ENCODE data around the gene NEK8.

Gene NEK8

DNA sequence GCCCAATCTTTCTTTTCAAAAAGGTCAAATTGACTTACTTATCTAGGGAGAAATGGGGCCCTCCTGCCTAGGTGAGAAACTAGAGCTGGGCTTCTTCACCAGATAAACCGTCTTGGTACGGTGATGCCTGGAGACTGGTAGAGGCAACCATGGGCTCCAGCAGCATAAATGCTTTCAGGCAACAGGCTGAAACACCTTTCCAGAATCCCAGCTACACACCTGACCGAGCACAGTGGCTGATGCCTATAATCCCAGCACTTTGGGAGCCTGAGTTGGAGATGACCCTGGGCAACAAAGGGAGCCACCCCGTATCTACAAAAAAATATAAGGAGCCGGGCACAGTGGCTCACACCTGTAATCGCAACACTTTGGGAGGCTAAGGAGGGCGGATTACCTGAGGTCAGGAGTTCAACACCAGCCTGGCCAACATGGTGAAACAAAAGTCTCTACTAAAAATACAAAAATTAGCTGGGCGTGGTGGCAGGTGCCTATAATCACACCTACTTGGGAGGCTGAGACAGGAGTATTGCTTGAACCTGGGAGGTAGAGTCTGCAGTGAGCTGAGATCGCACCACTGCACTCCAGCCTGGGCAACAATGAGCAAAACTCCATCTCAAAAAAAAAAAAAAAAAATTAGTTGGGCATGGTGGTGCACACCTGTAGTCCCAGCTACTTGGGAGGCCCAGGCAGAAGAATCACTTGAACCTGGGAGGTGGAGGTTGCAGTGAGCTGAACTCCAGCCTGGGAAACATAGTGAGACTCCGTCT is 23.2 kb downstream of the NEK8 start:
- no peaks in the 10 kb centered on the region for H3K27me3 ChIP-seq (ENCODE audit: insufficient read depth, low read length)
- H3K9me3 ChIP-seq (ENCODE audit: insufficient read depth, low read depth, low read length), result no peaks in the 10 kb centered on the region
- peaks cover 3% of the 10 kb centered on the region; the same call in 1 of the 2 replicates for H3K4me1 ChIP-seq (ENCODE audit: insufficient read depth, low read length)
- no peak overlapping the region for H3K4me3 ChIP-seq (ENCODE audit: low read length)
- H3K36me3 ChIP-seq (ENCODE audit: insufficient read depth, low read depth, low read length), result peaks cover 50% of the 10 kb centered on the region
- H3K27ac ChIP-seq (ENCODE audit: low read length), result no peak overlapping the region
- no peak overlapping the region for H3K9ac ChIP-seq (ENCODE audit: low read depth, low read length)

DNA sequence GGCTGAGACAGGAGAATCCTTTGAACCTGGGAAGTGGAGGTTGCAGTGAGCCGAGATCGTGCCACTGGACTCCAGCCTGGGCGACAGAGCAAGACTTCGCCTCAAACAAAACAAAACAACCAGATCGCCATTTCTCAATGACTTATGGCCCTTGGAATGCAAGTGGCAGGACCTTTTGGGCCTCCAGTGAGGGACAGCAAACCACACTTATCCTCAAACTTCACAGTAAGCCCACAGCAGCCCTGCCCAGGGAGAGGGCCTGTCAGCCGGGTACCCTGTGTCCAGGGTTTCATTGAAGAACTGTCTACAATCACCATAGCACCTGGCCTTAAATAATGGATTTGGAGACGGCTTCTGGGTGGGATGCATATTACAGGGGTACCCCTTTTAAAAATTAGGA is 26.9 kb downstream of the NEK8 start:
- H3K4me1 ChIP-seq (ENCODE audit: insufficient read depth, low read length), result peaks cover 11% of the 10 kb centered on the region
- peaks cover 48% of the 10 kb centered on the region for H3K36me3 ChIP-seq (ENCODE audit: insufficient read depth, low read depth, low read length)
- H3K4me3 ChIP-seq (ENCODE audit: low read length), result no peak overlapping the region
- H3K27ac ChIP-seq (ENCODE audit: low read length), result no peak overlapping the region
- no peaks in the 10 kb centered on the region for H3K9me3 ChIP-seq (ENCODE audit: insufficient read depth, low read depth, low read length)
- H3K9ac ChIP-seq (ENCODE audit: low read depth, low read length), result no peak overlapping the region
- H3K27me3 ChIP-seq (ENCODE audit: insufficient read depth, low read length), result no peaks in the 10 kb centered on the region

DNA sequence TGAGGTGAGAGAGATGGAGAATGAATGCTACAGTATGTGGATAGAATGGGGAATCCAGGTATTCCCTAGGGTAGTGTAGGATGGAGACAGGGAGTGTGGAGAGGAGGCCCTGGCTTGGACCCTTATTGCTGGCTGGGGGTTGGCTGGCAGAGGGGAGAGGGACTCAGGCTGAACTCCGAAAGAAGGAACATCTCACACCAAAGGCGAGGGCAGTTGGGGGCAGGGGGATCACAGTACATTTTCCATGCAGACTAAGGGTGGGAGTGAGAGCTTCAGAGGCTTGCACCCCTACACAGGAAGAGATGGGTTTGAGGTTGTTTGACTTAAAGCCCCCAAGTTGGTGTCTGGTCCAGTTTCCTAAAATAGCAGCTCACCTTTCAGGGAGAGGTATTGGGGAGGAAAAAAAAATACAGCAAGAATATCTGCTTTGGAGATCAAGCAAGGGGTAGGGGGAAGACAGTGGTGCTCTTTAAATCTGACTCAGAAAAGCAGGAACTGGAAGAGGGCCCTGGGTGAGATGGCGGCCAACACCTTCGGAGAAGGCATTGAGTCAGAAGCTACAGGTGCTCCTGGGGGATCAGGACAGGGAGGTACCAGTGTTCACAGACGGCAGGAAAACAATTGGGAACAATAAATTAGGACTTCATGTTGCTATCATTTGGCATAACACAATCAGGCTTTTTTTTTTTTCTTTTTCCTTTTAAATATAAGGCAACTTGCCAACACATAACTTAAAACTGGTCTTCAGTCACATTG is 27.6 kb downstream of the NEK8 start:
- H3K9me3 ChIP-seq (ENCODE audit: insufficient read depth, low read depth, low read length), result no peaks in the 10 kb centered on the region
- no peak overlapping the region for H3K9ac ChIP-seq (ENCODE audit: low read depth, low read length)
- peaks cover 17% of the 10 kb centered on the region for H3K4me1 ChIP-seq (ENCODE audit: insufficient read depth, low read length)
- no peak overlapping the region for H3K4me3 ChIP-seq (ENCODE audit: low read length)
- no peaks in the 10 kb centered on the region for H3K27me3 ChIP-seq (ENCODE audit: insufficient read depth, low read length)
- no peak overlapping the region for H3K27ac ChIP-seq (ENCODE audit: low read length)
- H3K36me3 ChIP-seq (ENCODE audit: insufficient read depth, low read depth, low read length), result peaks cover 41% of the 10 kb centered on the region

DNA sequence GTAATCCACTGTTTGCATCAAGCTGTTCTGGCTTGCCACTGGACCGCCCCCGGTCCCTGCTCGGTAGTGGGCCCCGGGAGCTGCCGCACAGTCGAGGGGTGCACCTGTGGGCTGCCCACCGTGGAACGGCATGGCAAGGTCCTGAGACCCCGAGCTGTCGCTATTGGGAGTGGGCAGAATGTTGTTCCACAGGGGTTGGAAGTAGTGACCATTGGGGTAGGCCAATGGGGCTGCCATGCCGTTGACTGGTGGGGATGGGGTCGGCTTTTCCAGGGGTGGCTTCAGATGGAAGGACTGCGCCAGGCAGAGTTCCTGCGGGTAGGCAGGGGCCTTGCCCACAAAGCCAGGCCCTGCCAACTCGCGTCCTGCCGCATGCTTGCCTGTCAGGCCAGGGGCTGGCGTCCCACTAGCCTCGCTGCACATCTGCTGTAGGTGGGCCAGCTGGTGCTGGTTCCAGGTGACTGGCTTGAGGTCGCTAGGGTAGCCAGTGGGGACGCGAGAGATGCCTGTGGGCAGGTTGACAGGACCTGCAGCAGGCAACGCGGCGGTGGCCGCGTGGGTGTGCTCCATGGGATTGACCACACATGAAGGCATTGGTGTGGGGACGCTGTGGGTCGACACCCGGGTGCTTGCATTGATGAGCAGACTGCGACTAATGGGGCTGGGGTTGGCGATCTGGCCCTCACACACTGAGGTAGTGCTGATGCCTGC is 30.0 kb downstream of the NEK8 start:
- Histone ChIP-seq H3K4me1 (ENCODE audit: insufficient read depth, low read length) (peaks cover 34% of the 10 kb centered on the region), H3K4me3 (ENCODE audit: low read length) (no peak overlapping the region), H3K27me3 (ENCODE audit: insufficient read depth, low read length) (no peaks in the 10 kb centered on the region), H3K9ac (ENCODE audit: low read depth, low read length) (no peak overlapping the region), H3K9me3 (ENCODE audit: insufficient read depth, low read depth, low read length) (no peaks in the 10 kb centered on the region), H3K27ac (ENCODE audit: low read length) (no peak overlapping the region), H3K36me3 (ENCODE audit: insufficient read depth, low read depth, low read length) (peaks cover 43% of the 10 kb centered on the region)

DNA sequence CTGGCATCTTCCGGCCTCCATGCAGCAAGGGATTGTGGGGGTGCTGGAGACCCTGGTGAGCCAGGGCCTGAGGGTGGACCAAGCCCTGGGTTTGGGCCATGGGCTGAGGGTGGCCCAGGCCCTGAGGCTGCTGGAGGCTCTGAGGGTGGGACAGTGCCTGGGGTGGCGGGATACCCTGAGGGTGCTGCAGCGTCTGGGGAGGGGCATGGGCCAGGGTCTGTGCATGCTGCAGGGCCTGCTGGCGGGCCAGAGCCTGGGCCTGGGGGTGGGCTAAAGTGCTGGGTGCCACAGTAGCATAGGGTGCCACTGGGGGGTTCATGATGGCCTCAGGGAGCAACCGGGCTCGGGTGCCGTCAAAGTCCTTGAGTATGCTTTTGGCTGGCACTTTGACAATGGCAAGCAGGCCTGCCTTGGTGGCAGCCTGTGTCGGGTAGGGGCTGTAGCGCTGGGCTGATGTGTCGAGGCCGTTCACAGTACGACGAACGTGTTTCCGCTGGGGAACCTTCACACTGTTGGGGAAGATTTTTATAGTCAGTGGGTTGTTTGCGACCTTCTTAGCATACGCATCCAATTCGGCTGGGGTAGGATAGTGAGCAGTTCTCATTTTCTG is 30.8 kb downstream of the NEK8 start:
- no peak overlapping the region; the same call in 1 of the 2 replicates for H3K9ac ChIP-seq (ENCODE audit: low read depth, low read length)
- no peak overlapping the region for H3K4me3 ChIP-seq (ENCODE audit: low read length)
- H3K27me3 ChIP-seq (ENCODE audit: insufficient read depth, low read length), result no peaks in the 10 kb centered on the region
- H3K27ac ChIP-seq (ENCODE audit: low read length), result peak overlapping the region; percentile 64
- peaks cover 43% of the 10 kb centered on the region for H3K36me3 ChIP-seq (ENCODE audit: insufficient read depth, low read depth, low read length)
- H3K4me1 ChIP-seq (ENCODE audit: insufficient read depth, low read length), result peaks cover 34% of the 10 kb centered on the region
- no peaks in the 10 kb centered on the region for H3K9me3 ChIP-seq (ENCODE audit: insufficient read depth, low read depth, low read length)

DNA sequence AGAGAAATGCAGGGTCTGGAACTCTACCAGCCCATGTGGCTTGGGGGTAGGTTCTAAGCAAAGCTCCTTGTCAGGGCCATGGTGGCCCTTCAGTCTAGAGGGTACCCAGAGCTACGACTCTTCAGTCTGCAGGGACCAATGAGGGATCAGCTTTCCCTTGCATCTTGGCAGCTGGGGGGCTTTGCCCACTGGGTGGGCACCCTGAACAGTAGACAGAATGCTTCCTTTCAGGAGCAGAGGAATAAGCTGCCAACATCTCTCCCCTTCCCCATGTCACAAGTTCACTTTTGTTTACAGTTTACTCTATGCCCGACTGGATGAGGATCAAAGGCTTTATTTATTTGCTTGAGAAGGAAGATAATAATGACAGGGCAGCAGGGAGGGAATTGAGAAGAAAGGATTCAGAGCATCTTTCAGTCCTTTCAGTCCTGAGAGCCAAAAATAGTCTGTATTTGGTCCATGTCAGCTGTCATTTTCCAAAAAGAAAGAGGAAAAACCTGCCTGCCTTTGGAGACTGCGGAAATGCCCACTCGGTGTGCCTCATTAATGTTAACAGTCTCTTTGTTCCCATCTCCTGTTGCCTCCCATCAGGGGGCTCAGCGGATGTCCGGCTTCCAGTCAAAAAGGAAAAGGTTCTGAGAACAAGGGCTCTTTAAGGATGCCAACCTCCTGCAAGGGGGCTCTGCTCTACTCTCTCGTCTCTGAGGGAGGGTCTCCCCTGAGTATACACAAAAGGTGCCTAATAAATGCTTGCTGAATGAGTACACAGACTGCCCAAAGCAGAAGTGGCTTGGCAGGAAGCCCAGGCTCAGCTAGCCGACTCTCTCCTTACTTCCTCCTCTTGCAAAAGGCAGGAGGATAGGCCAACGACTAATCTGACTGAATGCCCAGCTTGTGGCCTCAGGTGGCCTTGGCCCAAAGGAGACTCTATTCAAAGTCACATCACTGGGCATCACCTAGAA is 32.3 kb downstream of the NEK8 start:
- Histone ChIP-seq H3K4me3 (ENCODE audit: low read length) (peak overlapping the region; percentile 50), H3K36me3 (ENCODE audit: insufficient read depth, low read depth, low read length) (peaks cover 56% of the 10 kb centered on the region), H3K9ac (ENCODE audit: low read depth, low read length) (peak overlapping the region; percentile 54; the same call in 1 of the 2 replicates), H3K4me1 (ENCODE audit: insufficient read depth, low read length) (peaks cover 34% of the 10 kb centered on the region), H3K27ac (ENCODE audit: low read length) (peak overlapping the region; percentile 15), H3K9me3 (ENCODE audit: insufficient read depth, low read depth, low read length) (no peaks in the 10 kb centered on the region), H3K27me3 (ENCODE audit: insufficient read depth, low read length) (no peaks in the 10 kb centered on the region)

DNA sequence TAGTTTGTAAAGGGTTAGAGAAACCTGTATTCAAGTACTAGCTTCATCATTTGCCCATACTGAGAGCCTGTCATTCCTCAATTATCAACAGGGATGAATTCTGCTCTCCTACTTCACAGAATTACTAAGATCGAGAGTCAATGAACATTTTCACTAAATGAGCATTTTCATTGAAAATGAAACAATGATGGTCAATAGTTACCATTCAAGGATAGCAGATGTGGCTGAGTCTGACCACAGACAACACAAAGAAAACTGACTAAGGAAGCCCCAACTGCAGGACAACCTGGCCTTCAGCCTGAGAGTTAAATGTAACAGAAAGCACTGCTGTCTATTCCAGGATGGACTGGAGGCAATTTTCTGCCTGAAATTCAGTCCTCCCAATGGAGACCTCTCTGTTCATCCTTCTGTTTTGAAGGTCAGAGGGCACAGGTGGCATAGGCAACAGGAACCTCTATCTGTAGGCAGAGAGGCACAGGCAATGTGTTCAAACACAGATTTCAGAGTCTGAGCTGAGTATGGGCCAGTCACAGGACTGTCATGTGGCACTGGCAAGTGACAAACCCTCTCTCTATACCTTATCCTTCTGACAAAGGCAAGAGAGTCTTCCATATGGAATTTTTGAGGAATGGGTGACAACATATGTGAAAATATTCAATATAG is 34.7 kb downstream of the NEK8 start:
- peaks cover 34% of the 10 kb centered on the region for H3K4me1 ChIP-seq (ENCODE audit: insufficient read depth, low read length)
- H3K4me3 ChIP-seq (ENCODE audit: low read length), result no peak overlapping the region
- H3K9ac ChIP-seq (ENCODE audit: low read depth, low read length), result no peak overlapping the region
- no peaks in the 10 kb centered on the region for H3K9me3 ChIP-seq (ENCODE audit: insufficient read depth, low read depth, low read length)
- no peak overlapping the region for H3K27ac ChIP-seq (ENCODE audit: low read length)
- no peaks in the 10 kb centered on the region for H3K27me3 ChIP-seq (ENCODE audit: insufficient read depth, low read length)
- H3K36me3 ChIP-seq (ENCODE audit: insufficient read depth, low read depth, low read length), result peaks cover 51% of the 10 kb centered on the region

DNA sequence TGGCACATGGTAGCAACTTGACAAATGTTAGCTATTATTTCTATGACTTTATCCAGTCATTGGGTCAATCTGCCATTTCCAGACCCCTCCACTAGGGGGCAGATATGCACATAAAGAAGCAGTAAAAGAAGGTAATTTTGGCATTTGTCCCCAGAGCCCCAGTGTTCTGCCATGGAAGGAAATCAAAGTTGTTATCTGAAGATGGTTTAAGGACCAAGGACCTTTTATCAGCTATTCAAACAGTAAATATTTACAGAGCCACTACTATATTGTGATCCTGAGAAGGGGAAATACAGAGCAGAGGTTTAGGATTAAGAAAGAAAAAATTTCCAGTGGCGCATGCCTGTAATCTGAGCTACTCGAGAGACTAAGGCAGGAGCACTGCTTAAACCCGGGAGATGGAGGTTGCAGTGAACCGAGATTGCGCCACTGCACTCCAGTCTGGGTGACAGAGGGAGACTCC is 35.2 kb downstream of the NEK8 start:
- H3K4me3 ChIP-seq (ENCODE audit: low read length), result no peak overlapping the region
- H3K27ac ChIP-seq (ENCODE audit: low read length), result no peak overlapping the region
- peaks cover 34% of the 10 kb centered on the region for H3K4me1 ChIP-seq (ENCODE audit: insufficient read depth, low read length)
- no peaks in the 10 kb centered on the region for H3K9me3 ChIP-seq (ENCODE audit: insufficient read depth, low read depth, low read length)
- H3K27me3 ChIP-seq (ENCODE audit: insufficient read depth, low read length), result no peaks in the 10 kb centered on the region
- H3K9ac ChIP-seq (ENCODE audit: low read depth, low read length), result no peak overlapping the region
- peaks cover 46% of the 10 kb centered on the region for H3K36me3 ChIP-seq (ENCODE audit: insufficient read depth, low read depth, low read length)

DNA sequence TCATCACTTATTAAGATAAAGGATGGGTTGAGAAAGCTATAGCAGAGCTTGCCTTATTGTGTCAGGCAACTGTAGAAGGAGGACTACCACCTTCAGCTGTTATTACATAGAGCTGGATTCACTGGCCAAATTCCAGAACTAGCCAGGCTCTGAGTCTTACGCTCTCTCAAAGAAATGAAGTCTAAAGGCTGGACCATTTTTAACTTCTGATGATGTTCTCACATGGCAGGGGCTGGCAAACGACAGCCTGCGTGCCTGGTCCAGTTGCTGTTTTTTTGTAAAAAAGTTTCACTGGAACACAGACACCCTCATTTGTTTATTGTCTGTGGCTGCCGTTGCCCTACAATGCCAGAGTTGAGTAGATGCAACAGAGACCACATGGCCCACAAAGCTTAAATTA is 36.5 kb downstream of the NEK8 start:
- no peaks in the 10 kb centered on the region for H3K27me3 ChIP-seq (ENCODE audit: insufficient read depth, low read length)
- H3K9me3 ChIP-seq (ENCODE audit: insufficient read depth, low read depth, low read length), result no peaks in the 10 kb centered on the region
- no peak overlapping the region for H3K4me3 ChIP-seq (ENCODE audit: low read length)
- H3K9ac ChIP-seq (ENCODE audit: low read depth, low read length), result no peak overlapping the region
- H3K4me1 ChIP-seq (ENCODE audit: insufficient read depth, low read length), result peaks cover 28% of the 10 kb centered on the region
- peaks cover 34% of the 10 kb centered on the region for H3K36me3 ChIP-seq (ENCODE audit: insufficient read depth, low read depth, low read length)
- no peak overlapping the region for H3K27ac ChIP-seq (ENCODE audit: low read length)

DNA sequence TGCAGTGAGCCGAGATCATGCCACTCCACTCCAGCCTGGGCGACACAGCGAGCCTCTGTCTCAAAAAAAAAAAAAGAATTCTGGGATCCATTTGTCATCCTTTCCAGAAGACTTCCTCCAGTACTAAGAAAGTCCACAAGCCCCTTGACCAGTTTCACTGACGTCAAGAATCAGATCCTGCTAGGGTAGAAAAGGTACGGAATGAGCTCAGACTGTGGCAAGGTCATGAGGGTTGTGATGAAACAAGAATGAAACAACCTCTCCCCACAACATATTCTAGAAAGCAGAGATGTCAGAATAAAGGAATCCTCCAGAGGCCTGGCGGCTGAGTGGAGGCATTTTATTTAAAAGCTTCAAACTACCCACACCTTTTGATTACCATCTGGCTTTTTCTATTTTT is 45.1 kb downstream of the NEK8 start:
- Histone ChIP-seq H3K36me3 (ENCODE audit: insufficient read depth, low read depth, low read length) (peaks cover under 1% of the 10 kb centered on the region; the same call in 1 of the 2 replicates), H3K9me3 (ENCODE audit: insufficient read depth, low read depth, low read length) (no peaks in the 10 kb centered on the region), H3K4me3 (ENCODE audit: low read length) (no peak overlapping the region), H3K27me3 (ENCODE audit: insufficient read depth, low read length) (no peaks in the 10 kb centered on the region), H3K27ac (ENCODE audit: low read length) (no peak overlapping the region), H3K4me1 (ENCODE audit: insufficient read depth, low read length) (no peaks in the 10 kb centered on the region), H3K9ac (ENCODE audit: low read depth, low read length) (no peak overlapping the region)
